ENCODE data around the gene ENOX1. TPM values are rescaled to one million over a fixed set of nuclear protein-coding genes. Genes with fewer than 3 reads are reported as not detected.

Gene ENOX1
- total RNA-seq, 1 experiment from 2014 or later, result 0.95 TPM

DNA sequence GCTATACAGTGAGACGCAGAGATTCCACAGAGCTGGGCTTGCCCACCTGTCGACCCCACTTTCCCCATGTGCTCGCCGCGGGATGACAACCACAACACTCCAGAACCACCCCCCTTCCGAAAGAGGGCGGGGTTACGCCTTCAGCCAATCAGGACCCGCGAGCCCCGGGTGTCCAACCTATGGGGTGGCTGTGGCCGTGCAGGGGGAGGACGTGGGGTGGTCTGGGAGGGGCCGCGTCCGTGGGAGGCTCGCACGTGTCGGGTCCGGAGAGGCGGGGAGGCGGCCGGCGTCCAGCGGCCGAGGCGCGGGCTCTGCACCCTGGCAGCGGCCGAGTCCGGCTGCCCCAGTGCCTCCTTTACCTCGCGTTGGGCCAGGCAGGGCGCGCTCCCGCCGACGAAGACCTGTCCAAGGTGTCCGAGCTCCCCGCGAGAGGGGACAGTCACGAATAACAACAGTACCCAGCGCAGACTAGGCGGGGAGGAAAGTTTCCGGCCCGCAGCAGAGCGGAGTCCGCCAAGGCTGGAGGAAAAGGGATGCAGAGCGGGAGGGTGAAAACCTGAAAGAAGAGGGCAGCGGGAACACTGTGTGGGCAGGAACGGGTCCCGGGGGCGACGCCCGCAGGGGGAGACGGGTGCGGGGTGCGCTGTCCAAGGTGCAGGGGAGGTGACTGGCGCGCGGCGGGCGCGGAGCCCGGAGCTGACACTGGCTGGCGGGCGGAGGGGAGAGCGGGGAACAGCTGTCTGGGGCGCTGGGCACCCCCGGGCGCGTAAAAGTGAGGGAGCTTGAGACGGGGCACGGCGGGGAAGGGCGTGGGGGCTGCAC is 911 bp downstream of the ENOX1 start:
- DNase-seq (peak; percentile 48), ATAC-seq (peak; percentile 56)
- Histone ChIP-seq H3K27me3 (ENCODE audit: low read length) (no peaks in the 10 kb centered on the region), H3K36me3 (ENCODE audit: low read depth, low read length) (no peaks in the 10 kb centered on the region), H2AFZ (ENCODE audit: low read length) (peak overlapping the region; percentile 92), H3K27ac (ENCODE audit: low read length) (no peak overlapping the region), H3K79me2 (ENCODE audit: low read length) (no peaks in the 10 kb centered on the region), H3K9ac (ENCODE audit: low read length) (peak overlapping the region; percentile 12; the same call in 1 of the 2 replicates), H4K20me1 (ENCODE audit: low read length) (no peaks in the 10 kb centered on the region), H3K4me3 (ENCODE audit: low read length) (peak overlapping the region; percentile 79), H3K4me2 (ENCODE audit: low read length) (peak overlapping the region; percentile 95), H3K4me1 (ENCODE audit: insufficient read depth, low read length) (peaks cover 7% of the 10 kb centered on the region; the same call in 1 of the 2 replicates), H3F3A (ENCODE audit: low read length, unreplicated experiment) (no peaks in the 10 kb centered on the region), H3K9me3 (ENCODE audit: low read length) (no peaks in the 10 kb centered on the region), H3K9me2 (replicated peaks; ENCODE audit: low read length) (no peaks in the 10 kb centered on the region)
- no peak for TF ChIP-seq EZH2phosphoT487 (IDR thresholded peaks at IDR 0.05; ENCODE audit: borderline replicate concordance, low read length)
- TF ChIP-seq, protein P1, sequence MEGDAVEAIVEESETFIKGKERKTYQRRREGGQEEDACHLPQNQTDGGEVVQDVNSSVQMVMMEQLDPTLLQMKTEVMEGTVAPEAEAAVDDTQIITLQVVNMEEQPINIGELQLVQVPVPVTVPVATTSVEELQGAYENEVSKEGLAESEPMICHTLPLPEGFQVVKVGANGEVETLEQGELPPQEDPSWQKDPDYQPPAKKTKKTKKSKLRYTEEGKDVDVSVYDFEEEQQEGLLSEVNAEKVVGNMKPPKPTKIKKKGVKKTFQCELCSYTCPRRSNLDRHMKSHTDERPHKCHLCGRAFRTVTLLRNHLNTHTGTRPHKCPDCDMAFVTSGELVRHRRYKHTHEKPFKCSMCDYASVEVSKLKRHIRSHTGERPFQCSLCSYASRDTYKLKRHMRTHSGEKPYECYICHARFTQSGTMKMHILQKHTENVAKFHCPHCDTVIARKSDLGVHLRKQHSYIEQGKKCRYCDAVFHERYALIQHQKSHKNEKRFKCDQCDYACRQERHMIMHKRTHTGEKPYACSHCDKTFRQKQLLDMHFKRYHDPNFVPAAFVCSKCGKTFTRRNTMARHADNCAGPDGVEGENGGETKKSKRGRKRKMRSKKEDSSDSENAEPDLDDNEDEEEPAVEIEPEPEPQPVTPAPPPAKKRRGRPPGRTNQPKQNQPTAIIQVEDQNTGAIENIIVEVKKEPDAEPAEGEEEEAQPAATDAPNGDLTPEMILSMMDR (conservative IDR thresholded peaks at IDR 0.05; ENCODE audit: low read depth, low read length), result no peak
- TF ChIP-seq EZH2 (IDR thresholded peaks at IDR 0.05; ENCODE audit: low read length, unreplicated experiment), result no peak
- CTCF ChIA-PET, result interaction anchor here (0.7 kb wide), 1 partner anchor 129 kb away, joined by 6 read pairs; no protein-coding TSS in a partner anchor
- BruUV-seq (replicated peaks), result no TSS peak
- intact Hi-C loops (cut with micrococcal nuclease), result loop anchor here (5.0 to 10.0 kb wide), 3 partner anchors 101 to 484 kb away; no protein-coding TSS in a partner anchor
- POLR2A ChIA-PET (ENCODE audit: unreplicated experiment), result interaction anchor here (0.5 to 0.6 kb wide), 2 partner anchors 27 to 97 kb away, joined by 3 to 4 read pairs; no protein-coding TSS in a partner anchor

DNA sequence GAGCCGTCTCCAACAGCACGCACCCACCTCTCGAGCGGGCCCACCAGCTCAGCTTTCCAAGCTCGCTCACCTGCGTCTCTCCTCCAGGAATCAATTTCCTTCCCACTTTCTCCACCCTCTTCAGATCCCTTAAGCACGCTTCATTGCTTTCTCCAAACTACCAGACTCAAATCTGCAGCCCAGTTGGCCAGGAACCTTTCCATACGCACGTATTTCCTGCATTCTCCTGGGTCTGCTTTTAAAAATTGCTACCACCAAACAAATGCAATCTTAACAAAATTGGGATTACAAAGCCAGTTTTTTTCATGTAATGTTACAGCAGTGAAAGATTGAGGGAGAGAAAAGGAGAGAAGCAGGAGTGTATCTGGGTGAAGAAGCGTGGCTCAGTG is 1.5 kb downstream of the ENOX1 start:
- no peaks in the 10 kb centered on the region for H4K20me1 ChIP-seq (ENCODE audit: low read length)
- intact Hi-C loops (cut with micrococcal nuclease), result loop anchor here (5.0 to 10.0 kb wide), 3 partner anchors 100 to 483 kb away; no protein-coding TSS in a partner anchor
- CTCF ChIA-PET, result no interaction called here
- peak overlapping the region; percentile 95 for H3K4me2 ChIP-seq (ENCODE audit: low read length)
- H3K36me3 ChIP-seq (ENCODE audit: low read depth, low read length), result no peaks in the 10 kb centered on the region
- ATAC-seq, result no peak; the same call in 1 of the 2 replicates
- H3K4me1 ChIP-seq (ENCODE audit: insufficient read depth, low read length), result peaks cover 7% of the 10 kb centered on the region; the same call in 1 of the 2 replicates
- no peak overlapping the region for H3K9ac ChIP-seq (ENCODE audit: low read length)
- TF ChIP-seq EZH2 (IDR thresholded peaks at IDR 0.05; ENCODE audit: low read length, unreplicated experiment) (no peak), EZH2phosphoT487 (IDR thresholded peaks at IDR 0.05; ENCODE audit: borderline replicate concordance, low read length) (no peak)
- TF ChIP-seq, protein P1 (conservative IDR thresholded peaks at IDR 0.05; ENCODE audit: low read depth, low read length), result no peak
- H3K27ac ChIP-seq (ENCODE audit: low read length), result no peak overlapping the region
- POLR2A ChIA-PET (ENCODE audit: unreplicated experiment), result no interaction called here
- H2AFZ ChIP-seq (ENCODE audit: low read length), result peak overlapping the region; percentile 7; the same call in 1 of the 2 replicates
- no peak for DNase-seq
- H3K9me3 ChIP-seq (ENCODE audit: low read length), result no peaks in the 10 kb centered on the region
- BruUV-seq (replicated peaks), result no TSS peak
- H3K79me2 ChIP-seq (ENCODE audit: low read length), result no peaks in the 10 kb centered on the region
- no peaks in the 10 kb centered on the region for H3K9me2 ChIP-seq (replicated peaks; ENCODE audit: low read length)
- H3F3A ChIP-seq (ENCODE audit: low read length, unreplicated experiment), result no peaks in the 10 kb centered on the region
- H3K27me3 ChIP-seq (ENCODE audit: low read length), result no peaks in the 10 kb centered on the region
- peak overlapping the region; percentile 79; the same call in 1 of the 2 replicates for H3K4me3 ChIP-seq (ENCODE audit: low read length)
